HG03045 (cell line): ENCODE data around the gene POLR3E.
"Not testable (repeated sequence)": the region's sequence is repeated elsewhere in the genome, so short reads cannot be mapped to it uniquely, and the experiment has no call there.

ENCODE experiments used
- ATAC-seq: cut with Tn5 transposase; IDR thresholded peaks from one replicate; pipeline ENCODE4 v1.9.1; 2021; ENCODE audit warnings: mild to moderate bottlenecking, moderate library complexity; ENCODE audit not compliant: unreplicated experiment

POLR3E gene

DNA sequence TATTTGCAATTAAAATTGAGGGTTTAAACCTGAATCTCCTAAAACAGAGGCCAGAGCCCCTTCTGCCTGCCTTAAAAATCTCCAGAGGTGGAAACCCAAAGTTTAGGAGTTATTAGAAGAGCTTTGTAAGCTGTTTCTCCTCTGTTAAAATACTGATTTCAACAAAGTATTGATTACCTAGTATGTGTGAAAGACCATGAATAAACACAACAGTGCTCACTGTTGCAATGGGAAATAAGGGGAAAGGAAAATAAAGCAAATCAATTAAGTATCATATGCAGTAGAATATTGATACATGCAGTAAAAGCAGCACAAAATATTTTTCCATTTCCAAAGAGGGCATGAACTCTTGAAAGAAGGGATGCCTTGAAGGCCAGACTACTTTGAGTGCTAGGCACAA, 62.5 kb downstream of the POLR3E start:
- ATAC-seq: no peak

DNA sequence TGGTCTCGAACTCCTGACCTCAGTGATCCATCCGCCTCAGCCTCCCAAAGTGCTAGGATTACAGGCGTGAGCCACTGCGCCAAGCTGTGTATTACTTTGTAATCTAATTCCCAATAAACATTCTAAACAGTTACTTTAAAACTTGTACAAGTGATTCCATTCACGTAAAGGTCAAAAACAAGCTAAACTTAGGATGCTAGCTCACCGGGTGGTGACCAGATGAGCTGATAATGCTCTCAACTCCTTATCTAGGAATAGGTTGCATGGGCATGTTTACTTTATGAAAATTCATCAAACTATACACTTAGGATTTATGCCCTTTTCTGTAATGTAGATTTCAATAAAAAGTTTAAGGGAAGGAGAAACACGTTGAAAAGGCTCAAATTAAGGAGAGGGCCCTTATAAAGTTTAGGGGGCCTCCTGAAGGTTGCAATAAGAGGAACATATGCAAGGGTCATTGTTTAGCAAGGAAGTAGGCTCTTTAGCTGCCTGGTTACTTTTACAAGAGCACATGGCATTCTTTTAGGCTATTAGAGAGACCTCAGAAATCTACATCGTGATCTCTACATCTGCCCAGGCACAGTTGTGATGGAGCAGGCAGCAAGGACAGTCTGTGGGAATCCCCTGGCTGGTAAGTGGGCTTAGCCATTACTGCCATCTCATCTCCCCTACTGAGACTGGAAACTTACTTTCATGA, 63.9 kb downstream of the POLR3E start:
- ATAC-seq: no peak

DNA sequence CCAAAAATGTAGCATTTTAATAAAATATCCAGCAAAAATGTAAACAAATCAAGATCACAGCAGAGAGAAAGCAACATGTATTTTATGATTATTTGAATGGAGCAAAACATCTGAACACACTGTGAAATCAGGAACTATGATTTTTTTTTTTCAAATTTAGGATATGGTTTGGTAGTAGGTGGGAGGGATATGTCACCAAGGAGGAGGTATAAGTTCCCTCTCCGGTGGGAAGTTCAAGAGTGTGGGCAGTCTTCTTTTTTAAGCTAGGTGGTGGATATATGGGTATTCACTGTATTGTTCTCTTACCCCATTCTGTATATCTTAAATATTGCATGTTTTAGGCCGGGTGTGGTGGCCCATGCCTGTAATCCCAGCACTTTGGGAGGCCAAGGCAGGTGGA, 67.0 kb downstream of the POLR3E start:
- no peak for ATAC-seq

DNA sequence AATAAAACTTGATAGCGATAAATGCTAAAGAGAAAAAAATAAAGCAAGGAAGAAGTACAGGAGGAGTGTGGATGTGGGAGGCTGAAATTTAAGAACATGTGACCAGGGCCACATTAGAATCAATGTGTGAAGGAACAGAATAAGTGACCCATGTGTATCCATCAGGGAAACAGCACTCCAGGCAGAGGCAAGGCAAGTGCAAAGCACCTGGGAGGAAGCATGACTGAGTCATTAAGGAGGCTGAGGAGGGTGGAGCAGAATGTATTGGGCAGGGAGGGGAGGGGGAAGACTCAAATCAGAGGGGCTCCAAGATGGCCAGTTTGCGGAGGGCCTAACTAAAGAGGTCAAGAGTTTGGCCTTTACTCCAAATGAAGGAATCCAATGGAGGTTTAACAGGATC, 69.2 kb downstream of the POLR3E start:
- ATAC-seq: no peak

DNA sequence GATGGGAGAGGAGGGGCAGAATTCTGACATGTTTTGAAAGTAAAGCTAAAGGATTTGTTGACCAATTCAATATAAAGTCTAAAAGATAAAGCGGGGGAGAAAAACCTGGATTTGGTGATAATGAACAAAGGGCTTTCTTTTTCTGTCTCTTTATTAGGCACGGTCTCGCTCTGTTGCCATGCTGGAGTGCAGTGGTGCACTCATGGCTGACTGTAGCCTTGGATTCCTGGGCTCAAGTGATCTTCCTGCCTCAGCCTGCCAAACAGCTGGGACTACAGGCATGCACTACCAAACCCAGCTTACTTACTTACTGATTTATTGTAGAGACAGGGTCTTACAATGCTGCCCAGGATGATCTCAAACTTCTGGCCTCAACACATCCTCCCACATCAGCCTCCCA, 69.7 kb downstream of the POLR3E start:
- no peak for ATAC-seq

DNA sequence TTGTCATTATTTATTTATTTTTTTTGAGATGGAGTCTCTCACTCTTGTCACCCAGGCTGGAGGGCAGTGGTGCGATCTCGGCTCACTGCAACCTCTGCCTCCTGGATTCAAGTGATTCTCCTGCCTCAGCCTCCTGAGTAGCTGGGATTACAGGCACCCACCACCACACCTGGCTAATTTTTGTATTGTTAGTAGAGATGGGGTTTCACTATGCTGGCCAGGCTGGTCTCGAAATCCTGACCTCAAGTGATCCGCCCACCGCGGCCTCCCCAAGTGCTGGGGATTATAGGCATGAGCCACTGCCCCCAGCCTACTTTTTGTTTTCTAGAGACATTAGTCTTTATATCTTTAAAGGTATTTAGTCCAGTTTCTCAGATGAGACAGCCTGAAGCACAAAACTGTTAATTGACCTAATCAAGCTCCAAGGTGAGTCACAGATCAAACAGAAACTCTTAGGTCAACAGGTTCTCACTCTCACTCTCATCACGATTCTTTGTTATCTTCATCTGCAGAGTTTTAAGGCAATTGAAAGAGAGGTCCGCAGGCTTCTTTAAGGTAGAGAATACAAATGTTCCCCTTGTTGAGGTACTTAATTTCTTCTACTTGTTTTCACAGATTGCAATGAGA, 71.1 kb downstream of the POLR3E start:
- ATAC-seq: not testable (repeated sequence)

DNA sequence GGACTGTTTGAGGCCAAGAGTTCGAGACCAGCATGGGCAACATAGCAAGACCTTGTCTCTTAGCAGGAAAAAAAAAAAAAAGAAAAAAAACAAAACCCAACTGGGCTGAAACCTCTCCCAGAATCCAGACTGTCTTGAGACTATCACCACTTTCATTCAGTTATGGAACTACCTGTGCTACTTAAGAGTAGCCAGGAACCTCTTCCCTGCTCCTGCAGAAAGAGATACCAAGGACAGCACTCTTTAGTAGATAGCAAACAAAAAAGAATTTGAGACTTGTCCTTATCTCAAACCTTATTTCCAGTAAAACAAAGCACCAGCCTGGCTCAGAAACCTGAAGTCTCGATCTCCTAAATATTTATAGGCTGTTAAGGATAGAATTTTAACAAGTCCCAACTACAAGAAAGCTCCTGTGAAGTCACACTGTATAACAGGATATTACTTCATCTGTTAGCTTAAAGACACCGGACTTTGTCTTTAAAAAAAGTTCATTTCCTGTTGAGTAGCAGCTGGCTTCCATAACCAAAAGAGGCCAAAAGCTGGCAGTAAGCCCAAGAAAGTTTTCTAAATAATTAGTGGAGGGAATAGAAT, 72.1 kb downstream of the POLR3E start:
- ATAC-seq: no peak

DNA sequence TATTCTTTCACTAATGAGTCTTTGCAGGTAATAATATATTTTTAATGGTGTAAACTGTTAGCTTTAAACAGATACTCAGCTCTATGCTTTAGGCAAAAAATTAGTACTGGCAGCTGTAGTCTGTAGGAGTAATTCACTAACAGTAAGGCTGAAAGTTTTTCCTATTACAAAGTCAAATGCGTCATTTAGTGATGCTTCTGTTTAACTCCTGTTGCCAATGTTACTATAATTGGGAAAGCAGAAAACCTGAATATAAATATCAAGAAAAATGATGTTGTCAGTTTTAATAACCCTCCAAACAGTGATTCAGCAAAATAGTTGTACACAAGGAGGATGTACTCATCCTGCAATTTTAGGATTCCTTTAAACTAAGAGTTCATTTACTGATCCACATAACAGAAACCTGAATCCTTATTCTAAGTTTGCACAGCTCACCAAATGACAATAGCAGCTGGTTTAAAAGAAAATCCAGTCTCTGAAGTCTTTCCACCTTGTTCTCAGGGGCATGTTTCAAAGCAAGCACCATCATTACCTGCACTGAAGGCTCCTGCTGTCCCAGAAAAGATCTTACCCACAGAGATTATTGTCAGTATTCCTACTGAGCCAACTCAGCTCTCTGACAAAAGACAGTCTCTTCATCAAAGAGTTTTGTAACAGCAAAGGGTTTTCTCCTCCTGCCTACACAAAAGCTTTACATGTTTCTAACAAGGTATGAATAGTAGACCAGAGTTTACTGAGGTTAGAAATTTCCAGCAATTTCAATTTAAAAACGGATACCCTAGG, 73.0 kb downstream of the POLR3E start:
- ATAC-seq: no peak

DNA sequence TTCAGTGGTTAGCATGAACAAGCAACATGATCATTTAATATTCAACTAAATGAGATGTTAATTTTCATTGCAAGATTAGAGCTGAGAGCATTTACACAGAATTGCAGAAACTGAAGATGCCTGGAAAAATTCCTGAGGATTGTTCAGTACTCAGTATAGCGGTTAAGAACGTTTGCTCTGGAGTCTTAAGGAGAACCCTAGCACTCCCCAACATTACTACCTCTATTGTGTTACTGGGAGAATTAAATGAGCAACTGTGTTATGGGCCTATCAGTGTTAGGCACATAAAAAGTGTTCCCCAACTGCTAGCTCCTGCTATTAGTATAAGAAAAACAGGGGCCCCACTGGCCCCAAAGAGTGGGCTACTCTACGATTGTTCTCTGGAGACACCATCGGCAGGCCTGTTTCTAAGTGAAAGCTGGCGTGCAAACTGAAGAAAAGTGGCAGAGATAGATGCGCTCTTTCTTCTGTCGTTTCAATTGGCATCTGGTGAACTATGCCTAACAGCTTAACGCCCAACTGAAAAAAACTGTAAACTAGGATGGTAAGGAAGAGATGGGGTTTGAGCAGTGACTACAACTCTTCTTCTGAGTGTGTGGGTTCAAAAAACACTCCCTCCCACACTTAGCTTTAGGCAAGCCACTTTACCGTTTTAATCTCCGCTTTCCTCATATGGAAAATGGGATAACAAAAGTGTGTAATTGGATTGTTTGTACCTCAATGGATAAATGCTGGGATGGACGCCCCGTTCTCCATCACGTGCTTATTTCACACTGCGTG, 75.9 kb downstream of the POLR3E start:
- no peak for ATAC-seq

DNA sequence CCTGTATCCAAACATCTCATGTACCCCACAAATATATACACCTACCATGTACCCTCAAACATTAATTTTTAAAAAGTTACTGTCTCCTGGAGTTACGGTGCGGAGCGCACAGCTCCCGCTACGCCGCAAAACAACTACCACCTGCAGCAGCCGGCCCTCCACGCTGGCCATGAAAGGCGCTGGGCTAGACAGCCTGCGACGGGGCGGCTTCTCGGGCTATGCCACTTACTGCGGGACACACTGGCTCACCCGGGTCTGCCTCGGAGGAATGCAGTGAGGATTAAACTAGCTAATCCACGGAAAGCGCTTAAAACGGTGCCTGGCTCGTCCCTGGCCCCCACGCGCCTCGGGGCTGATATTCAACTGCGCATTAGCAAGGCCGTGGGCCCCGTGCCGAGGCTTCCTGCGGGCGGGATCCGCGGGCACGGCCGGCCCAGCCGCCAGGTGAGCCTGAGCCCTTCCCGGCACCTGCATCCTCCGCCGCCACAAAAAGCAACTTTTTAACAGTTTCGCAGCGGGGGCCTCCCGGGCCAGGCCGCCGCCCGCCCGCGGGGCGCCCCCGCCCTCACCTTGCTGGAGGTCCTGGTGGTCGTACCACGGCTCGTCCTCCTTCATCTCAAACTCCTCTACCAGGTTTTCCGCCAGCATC, 76.6 kb downstream of the POLR3E start:
- peak; percentile 24 for ATAC-seq

DNA sequence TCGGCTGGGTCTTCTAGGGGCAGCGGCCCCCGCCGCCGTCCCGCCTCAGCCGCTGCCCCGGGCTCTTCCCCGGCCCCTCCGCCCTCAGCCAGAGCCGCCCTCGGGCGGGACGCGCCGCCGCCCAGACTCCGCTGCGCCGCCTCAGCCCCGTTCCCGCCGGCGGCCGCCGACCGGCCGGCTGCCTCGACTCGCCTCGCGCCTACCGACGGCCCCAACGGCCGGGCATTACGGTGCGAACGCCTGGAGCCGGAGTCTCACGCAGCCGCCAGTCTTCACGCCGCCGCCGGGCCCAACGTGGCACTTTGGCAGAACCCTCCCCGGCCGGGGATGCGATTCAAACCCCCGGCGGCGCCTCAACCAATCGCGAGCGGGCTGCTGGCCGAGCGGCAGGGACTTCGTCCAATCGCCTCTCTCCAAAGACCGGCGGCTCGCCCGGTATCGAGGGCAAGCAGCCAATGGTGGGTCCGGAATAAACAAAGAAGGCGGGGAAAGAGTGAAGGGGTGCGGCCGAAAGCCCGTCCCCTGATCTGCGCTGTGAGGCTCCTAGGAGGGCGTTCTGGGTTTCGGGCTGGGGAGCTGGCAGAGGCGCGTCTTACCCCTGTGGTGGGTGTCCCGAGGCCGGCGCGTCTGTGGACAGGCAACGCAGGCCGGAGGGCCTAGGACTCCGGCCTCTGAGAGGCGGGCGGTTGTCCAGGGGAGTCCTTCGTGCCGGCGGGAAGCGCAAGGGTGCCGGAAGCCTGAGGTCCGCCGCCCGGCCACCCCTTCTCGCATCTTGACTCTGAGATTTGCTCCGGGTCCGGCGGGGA, 77.3 kb downstream of the POLR3E start, which contains the start of gene CDR2:
Gene CDR2 (minus strand): TSS at position 309 of the 806 bp plus-strand sequence. CDS start 310 bp downstream, outside the sequence.
- peak; percentile 89 for ATAC-seq

DNA sequence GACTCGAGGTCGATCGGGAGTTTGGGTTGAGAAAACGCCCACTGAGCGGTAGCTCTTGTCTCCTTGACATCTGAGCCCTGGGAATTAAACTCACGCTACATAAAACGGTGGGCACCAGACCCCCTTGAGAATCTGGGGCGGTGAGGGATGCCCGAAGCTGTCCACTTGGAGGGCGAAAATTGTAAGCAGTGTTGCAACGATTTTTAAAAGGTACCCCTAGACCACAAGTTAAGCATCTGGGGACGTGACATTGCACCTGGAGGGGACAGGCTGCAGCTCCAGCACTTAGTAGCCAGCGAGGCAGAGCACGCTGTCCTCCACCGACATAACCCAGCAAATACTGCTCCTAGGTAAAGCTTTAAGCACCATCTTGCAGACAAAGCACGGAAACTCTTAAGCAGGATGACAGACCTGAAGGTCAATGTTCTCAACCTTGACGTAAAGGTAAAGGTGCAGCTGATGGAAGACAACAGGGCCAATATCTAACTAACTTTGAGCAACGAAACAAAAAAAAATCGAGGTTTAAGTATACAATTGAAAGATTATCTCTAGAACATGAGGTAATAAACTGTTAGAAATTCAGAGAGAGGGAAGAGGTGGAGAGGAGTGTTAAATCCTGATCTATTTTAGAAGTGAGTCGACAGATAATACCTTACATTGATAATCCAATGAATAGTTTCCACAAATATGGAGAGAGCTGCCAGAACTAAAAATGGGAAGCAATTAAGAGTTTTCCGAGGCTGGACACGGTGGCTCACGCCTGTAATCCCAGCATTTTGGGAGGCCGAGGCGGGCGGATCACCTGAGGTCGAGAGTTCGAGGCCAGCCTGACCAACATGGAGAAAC, 78.1 kb downstream of the POLR3E start:
- ATAC-seq: no peak

DNA sequence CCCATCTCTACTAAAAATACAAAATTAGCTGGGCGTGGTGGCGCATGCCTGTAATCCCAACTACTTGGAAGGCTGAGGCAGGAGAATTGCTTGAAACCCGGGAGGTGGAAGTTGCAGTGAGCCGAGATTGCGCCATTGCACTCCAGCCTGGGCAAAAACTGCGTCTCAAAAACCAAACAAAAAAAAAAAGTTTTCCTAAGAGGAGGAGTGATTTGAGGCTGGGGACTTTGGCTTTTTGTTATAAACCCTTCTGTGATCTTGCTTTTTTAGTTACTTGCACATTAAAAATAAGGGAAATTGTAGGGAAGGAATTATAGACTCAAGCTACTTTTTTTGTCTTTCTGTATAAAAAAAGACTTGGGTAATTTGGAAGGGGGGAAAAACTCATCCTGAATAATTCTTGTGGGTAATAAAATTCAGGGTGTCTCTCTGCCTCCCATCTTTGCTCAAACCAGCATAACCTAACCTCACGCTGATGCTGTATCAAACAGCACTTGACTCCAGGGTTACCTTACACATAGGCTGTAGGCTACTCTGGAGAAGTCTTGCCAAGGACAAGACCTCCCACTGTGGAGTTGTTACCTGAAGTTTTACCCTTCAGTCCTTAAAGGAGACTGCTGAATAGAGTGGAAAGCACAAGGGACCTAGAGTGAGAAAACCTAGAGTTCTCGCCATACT, 78.9 kb downstream of the POLR3E start:
- ATAC-seq: no peak

DNA sequence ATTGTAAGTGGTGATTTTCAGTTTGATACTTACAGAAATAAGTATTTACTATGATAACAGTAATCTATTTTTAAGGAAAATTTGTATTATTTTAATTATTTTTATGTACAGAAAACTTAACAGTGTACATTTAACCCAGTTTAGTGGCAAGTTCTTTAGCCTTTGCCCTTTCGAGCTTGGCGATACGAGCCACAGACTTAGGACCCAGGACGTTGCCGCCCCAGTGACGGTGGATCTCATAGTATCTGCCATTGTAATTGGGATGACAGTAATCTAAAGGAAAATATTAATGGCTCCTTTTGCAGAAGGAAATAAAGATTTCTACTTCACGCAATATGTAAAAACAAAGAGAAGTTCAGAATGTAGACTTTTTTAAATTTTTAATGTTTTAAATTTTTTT, 82.4 kb downstream of the POLR3E start:
- ATAC-seq: no peak

DNA sequence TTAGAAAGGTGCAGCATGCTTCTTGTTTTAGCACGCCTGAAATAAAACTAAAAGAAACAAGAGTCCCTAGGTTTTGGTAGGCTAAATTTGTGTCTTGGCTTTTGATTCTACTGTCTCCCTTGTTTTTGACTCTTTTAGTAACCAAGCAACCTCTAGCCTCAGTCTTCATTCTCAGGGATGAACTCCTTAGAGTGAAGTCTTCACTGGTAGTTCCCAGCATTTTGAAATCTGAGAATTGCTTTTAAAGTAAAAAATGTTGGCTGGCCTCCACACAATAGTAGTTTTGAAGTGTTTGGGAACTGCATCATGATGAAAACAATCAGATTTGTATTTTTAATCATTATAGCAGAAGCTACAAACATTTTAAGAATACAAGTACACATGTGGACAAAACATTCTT, 83.3 kb downstream of the POLR3E start:
- ATAC-seq: no peak

DNA sequence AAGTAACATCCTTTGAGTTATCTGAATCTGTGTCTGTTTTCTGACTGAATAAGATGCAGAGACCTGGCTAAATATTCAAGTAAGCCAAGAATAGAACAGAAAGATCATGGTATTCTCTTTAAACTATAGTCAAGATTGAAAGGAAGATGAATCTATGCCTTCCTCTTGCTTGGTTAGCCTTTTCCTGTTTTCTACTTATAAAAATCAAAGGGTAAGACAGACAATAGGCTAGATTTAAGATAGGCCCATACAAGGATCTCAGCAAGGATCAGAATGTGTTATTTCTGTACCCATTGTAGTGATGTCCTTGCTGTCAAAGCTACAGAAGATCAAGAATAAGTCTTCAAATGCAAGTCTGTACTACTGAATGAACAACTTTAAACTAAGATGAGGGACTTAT, 84.2 kb downstream of the POLR3E start:
- ATAC-seq: no peak

DNA sequence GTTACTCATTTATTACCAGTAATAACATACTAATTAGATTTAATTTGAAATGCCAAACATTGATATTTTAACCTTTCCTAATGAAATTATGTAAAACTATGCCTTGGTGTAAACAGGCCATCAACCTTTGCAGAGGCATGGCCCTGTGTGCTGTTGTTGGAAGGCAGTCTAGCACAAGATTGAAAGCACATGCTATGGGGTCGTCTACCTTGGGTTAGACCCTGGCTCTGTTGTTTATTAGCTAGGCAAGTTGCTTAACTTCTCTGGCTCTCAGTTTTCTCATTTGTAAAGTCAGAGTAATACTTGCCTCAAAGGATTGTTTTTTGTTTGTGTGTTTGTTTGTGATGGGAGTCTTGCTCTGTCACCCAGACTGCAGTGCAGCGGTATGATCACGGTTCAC, 86.6 kb downstream of the POLR3E start:
- ATAC-seq: no peak
